Osteocyte (in vitro differentiated cells): ENCODE results near the gene SOS1. TPM values are rescaled to one million over a fixed set of nuclear protein-coding genes. Genes with fewer than 3 reads are reported as not detected.
"Not testable (repeated sequence)": the region's sequence is repeated elsewhere in the genome, so short reads cannot be mapped to it uniquely, and the experiment has no call there.

ENCODE experiments used
- DNase-seq: peaks from one replicate; pipeline ENCODE4 v3.0.0; 2021; ENCODE audit warnings: mixed read lengths; ENCODE audit not compliant: unreplicated experiment; ENCODE audit errors: extremely low spot score
- H3K27ac Mint-ChIP-seq: one replicate; pipeline ENCODE4 v1.8.0; 2021; ENCODE audit warnings: mild to moderate bottlenecking, mixed read lengths; ENCODE audit not compliant: unreplicated experiment
- H3K27me3 Mint-ChIP-seq: one replicate; pipeline ENCODE4 v1.8.0; 2021; ENCODE audit warnings: mixed read lengths; ENCODE audit not compliant: unreplicated experiment
- H3K36me3 Mint-ChIP-seq: one replicate; pipeline ENCODE4 v1.8.0; 2021; ENCODE audit warnings: mixed read lengths; ENCODE audit not compliant: unreplicated experiment
- H3K4me1 Mint-ChIP-seq: one replicate; pipeline ENCODE4 v1.8.0; 2021; ENCODE audit warnings: mixed read lengths; ENCODE audit not compliant: unreplicated experiment
- H3K4me3 Mint-ChIP-seq: one replicate; pipeline ENCODE4 v1.8.0; 2021; ENCODE audit warnings: mild to moderate bottlenecking, moderate library complexity, mixed read lengths; ENCODE audit not compliant: unreplicated experiment
- H3K9me3 Mint-ChIP-seq: one replicate; pipeline ENCODE4 v1.8.0; 2021; ENCODE audit warnings: mixed read lengths; ENCODE audit not compliant: unreplicated experiment
- CTCF ChIP-seq: fragments of 200-600 bp; sonication (generic); IDR thresholded peaks from 2 replicates; pipeline ENCODE4 v1.5.0; 2021; ENCODE audit warnings: antibody characterized with exemption, mild to moderate bottlenecking, moderate library complexity
- total RNA-seq: library from RNA; stranded (reverse); gene quantifications from 2 replicates; pipeline ENCODE4 v1.2.1, GENCODE V29; 2021

Gene SOS1
- total RNA-seq, 1 donor from 2014 or later = 35.6 TPM

GRCh38 chr2:39142904-39143605, 22.2 kb upstream of the SOS1 start:
- Mint-ChIP-seq H3K36me3 (no peaks in the 10 kb centered on the region), H3K27me3 (peaks cover 3% of the 10 kb centered on the region), H3K27ac (no peak overlapping the region), H3K9me3 (no peaks in the 10 kb centered on the region), H3K4me3 (no peak overlapping the region), H3K4me1 (no peaks in the 10 kb centered on the region)
- no peak for TF ChIP-seq CTCF
- no peak for DNase-seq

- DNase-seq = no peak
- H3K4me3 Mint-ChIP-seq = no peak overlapping the region
These were observed 20.8 kb upstream of the SOS1 start for GRCh38 chr2:39141334-39142271.

DNA sequence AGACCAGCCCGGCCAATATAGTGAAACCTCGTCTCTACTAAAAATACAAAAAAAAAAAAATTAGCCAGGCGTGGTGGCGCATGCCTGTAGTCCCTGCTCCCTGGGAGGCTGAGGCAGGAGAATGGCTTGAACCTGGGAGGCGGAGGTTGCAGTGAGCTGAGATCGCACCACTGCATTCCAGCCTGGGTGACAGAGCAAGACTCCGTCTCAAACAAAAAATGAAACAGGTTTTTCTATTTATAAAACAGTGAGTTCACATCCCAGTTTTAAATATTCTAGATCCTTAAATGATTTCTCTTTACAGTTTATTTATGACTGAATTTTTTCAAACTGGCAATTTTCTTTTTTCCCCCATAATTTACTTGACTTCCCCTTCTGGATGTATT, 20.1 kb upstream of the SOS1 start:
- not testable (repeated sequence) for DNase-seq, H3K27ac Mint-ChIP-seq, H3K27me3 Mint-ChIP-seq, H3K36me3 Mint-ChIP-seq, H3K4me3 Mint-ChIP-seq, H3K9me3 Mint-ChIP-seq, H3K4me1 Mint-ChIP-seq

More at GRCh38 chr2:39141334-39142271, 20.8 kb upstream of the SOS1 start:
- Mint-ChIP-seq H3K4me1 (no peaks in the 10 kb centered on the region), H3K9me3 (no peaks in the 10 kb centered on the region), H3K27me3 (peaks cover 3% of the 10 kb centered on the region), H3K27ac (no peak overlapping the region), H3K36me3 (no peaks in the 10 kb centered on the region)
- TF ChIP-seq CTCF = no peak

DNA sequence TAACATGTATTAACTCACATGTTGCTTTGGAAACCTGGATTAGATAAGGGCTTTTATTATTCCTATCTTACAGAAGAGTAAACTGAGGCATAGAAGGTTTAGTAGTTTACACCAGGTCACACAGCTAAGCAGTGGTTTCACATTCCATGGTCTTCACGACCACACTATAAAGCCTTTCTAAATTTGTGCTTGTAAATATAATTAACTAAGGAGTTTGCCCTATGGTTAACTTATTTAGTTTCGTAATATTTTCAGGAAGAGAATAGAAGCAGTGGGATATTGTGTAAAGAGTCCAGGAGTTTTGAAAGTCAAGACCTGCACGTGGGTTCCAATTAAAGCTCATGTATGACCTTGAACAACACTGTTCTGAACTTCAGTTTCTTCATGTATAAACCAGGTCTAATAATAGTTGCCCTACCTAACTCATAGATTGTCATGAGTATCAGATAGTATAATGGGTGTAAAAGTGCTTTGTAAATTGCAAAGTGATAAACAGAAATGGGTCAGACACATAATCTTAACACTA, 19.5 kb upstream of the SOS1 start:
- H3K9me3 Mint-ChIP-seq = no peaks in the 10 kb centered on the region
- no peak for TF ChIP-seq CTCF
- H3K4me3 Mint-ChIP-seq = no peak overlapping the region
- peaks cover 3% of the 10 kb centered on the region for H3K27me3 Mint-ChIP-seq
- H3K27ac Mint-ChIP-seq = no peak overlapping the region
- H3K4me1 Mint-ChIP-seq = no peaks in the 10 kb centered on the region
- H3K36me3 Mint-ChIP-seq = no peaks in the 10 kb centered on the region
- no peak for DNase-seq

- peaks cover 3% of the 10 kb centered on the region for H3K27me3 Mint-ChIP-seq
- no peak overlapping the region for H3K4me3 Mint-ChIP-seq
- H3K36me3 Mint-ChIP-seq = no peaks in the 10 kb centered on the region
- no peaks in the 10 kb centered on the region for H3K4me1 Mint-ChIP-seq
- TF ChIP-seq CTCF = no peak
- no peaks in the 10 kb centered on the region for H3K9me3 Mint-ChIP-seq
- DNase-seq = no peak
- H3K27ac Mint-ChIP-seq = no peak overlapping the region
These were observed 18.8 kb upstream of the SOS1 start for GRCh38 chr2:39139511-39140237.
